ENCODE data around the gene SLC31A1.
"Not testable (repeated sequence)": the region's sequence is repeated elsewhere in the genome, so short reads cannot be mapped to it uniquely, and the experiment has no call there.

The SLC31A1 gene

GRCh38 chr9:113293285-113293878, 72.0 kb downstream of the SLC31A1 start:
- Histone ChIP-seq H3K27me3 (ENCODE audit: control insufficient read depth, low read length) (no peaks in the 10 kb centered on the region), H3K4me3 (ENCODE audit: low read length) (no peak overlapping the region), H4K20me1 (ENCODE audit: control insufficient read depth, insufficient read depth, low read depth, low read length) (no peaks in the 10 kb centered on the region), H3K27ac (ENCODE audit: low read depth, low read length) (no peak overlapping the region), H3K36me3 (ENCODE audit: control insufficient read depth, low read length) (peaks cover 57% of the 10 kb centered on the region), H3K4me2 (ENCODE audit: low read length) (no peak overlapping the region), H3F3A (ENCODE audit: control insufficient read depth, insufficient read depth) (peaks cover 8% of the 10 kb centered on the region; the same call in 1 of the 2 replicates), H3K4me1 (ENCODE audit: control insufficient read depth, low read length) (no peaks in the 10 kb centered on the region), H3K9me3 (ENCODE audit: control insufficient read depth, insufficient read depth, low read length) (no peaks in the 10 kb centered on the region), H3K9me2 (replicated peaks; ENCODE audit: control insufficient read depth, low read length) (no peaks in the 10 kb centered on the region), H3K79me2 (ENCODE audit: control insufficient read depth, low read length) (no peaks in the 10 kb centered on the region)
- TF ChIP-seq EZH2phosphoT487 (IDR thresholded peaks at IDR 0.05; ENCODE audit: borderline replicate concordance, low read length) (no peak), CTCF (IDR thresholded peaks at IDR 0.05; ENCODE audit: low read depth, low read length, poor library complexity, severe bottlenecking) (no peak)

GRCh38 chr9:113296247-113296646, 74.9 kb downstream of the SLC31A1 start:
- H3K9me2 ChIP-seq (replicated peaks; ENCODE audit: control insufficient read depth, low read length); H3F3A ChIP-seq (ENCODE audit: control insufficient read depth, insufficient read depth): not testable (repeated sequence)
- peaks cover 31% of the 10 kb centered on the region for H3K36me3 ChIP-seq (ENCODE audit: control insufficient read depth, low read length)

GRCh38 chr9:113296796-113297558, 75.6 kb downstream of the SLC31A1 start:
- no peaks in the 10 kb centered on the region for H3K79me2 ChIP-seq (ENCODE audit: control insufficient read depth, low read length)
- H3K4me1 ChIP-seq (ENCODE audit: control insufficient read depth, low read length): no peaks in the 10 kb centered on the region
- H3K9me3 ChIP-seq (ENCODE audit: control insufficient read depth, insufficient read depth, low read length): no peaks in the 10 kb centered on the region
- no peak for TF ChIP-seq CTCF (IDR thresholded peaks at IDR 0.05; ENCODE audit: low read depth, low read length, poor library complexity, severe bottlenecking)
- no peaks in the 10 kb centered on the region for H3K9me2 ChIP-seq (replicated peaks; ENCODE audit: control insufficient read depth, low read length)
- H3K4me2 ChIP-seq (ENCODE audit: low read length): no peak overlapping the region
- peaks cover 23% of the 10 kb centered on the region for H3K36me3 ChIP-seq (ENCODE audit: control insufficient read depth, low read length)
- no peak overlapping the region for H3K4me3 ChIP-seq (ENCODE audit: low read length)
- no peaks in the 10 kb centered on the region for H4K20me1 ChIP-seq (ENCODE audit: control insufficient read depth, insufficient read depth, low read depth, low read length)
- H3F3A ChIP-seq (ENCODE audit: control insufficient read depth, insufficient read depth): peaks cover 8% of the 10 kb centered on the region; the same call in 1 of the 2 replicates
- peaks cover 4% of the 10 kb centered on the region for H3K27me3 ChIP-seq (ENCODE audit: control insufficient read depth, low read length)
- H3K27ac ChIP-seq (ENCODE audit: low read depth, low read length): no peak overlapping the region

More at GRCh38 chr9:113296247-113296646, 74.9 kb downstream of the SLC31A1 start:
- not testable (repeated sequence) for H3K27me3 ChIP-seq (ENCODE audit: control insufficient read depth, low read length); H3K4me2 ChIP-seq (ENCODE audit: low read length); H3K4me1 ChIP-seq (ENCODE audit: control insufficient read depth, low read length); H3K9me3 ChIP-seq (ENCODE audit: control insufficient read depth, insufficient read depth, low read length); H3K79me2 ChIP-seq (ENCODE audit: control insufficient read depth, low read length); H3K4me3 ChIP-seq (ENCODE audit: low read length); H4K20me1 ChIP-seq (ENCODE audit: control insufficient read depth, insufficient read depth, low read depth, low read length); H3K27ac ChIP-seq (ENCODE audit: low read depth, low read length)

- peaks cover 8% of the 10 kb centered on the region; the same call in 1 of the 2 replicates for H3F3A ChIP-seq (ENCODE audit: control insufficient read depth, insufficient read depth)
- H3K4me3 ChIP-seq (ENCODE audit: low read length): no peak overlapping the region
- no peaks in the 10 kb centered on the region for H3K9me2 ChIP-seq (replicated peaks; ENCODE audit: control insufficient read depth, low read length)
- H3K4me1 ChIP-seq (ENCODE audit: control insufficient read depth, low read length): no peaks in the 10 kb centered on the region
- no peak overlapping the region for H3K27ac ChIP-seq (ENCODE audit: low read depth, low read length)
- peaks cover 12% of the 10 kb centered on the region for H3K27me3 ChIP-seq (ENCODE audit: control insufficient read depth, low read length)
- no peaks in the 10 kb centered on the region for H3K9me3 ChIP-seq (ENCODE audit: control insufficient read depth, insufficient read depth, low read length)
- H3K36me3 ChIP-seq (ENCODE audit: control insufficient read depth, low read length): peaks cover 10% of the 10 kb centered on the region
- H3K4me2 ChIP-seq (ENCODE audit: low read length): no peak overlapping the region
- TF ChIP-seq EZH2phosphoT487 (IDR thresholded peaks at IDR 0.05; ENCODE audit: borderline replicate concordance, low read length) (no peak), CTCF (IDR thresholded peaks at IDR 0.05; ENCODE audit: low read depth, low read length, poor library complexity, severe bottlenecking) (no peak)
- H3K79me2 ChIP-seq (ENCODE audit: control insufficient read depth, low read length): no peaks in the 10 kb centered on the region
- no peaks in the 10 kb centered on the region for H4K20me1 ChIP-seq (ENCODE audit: control insufficient read depth, insufficient read depth, low read depth, low read length)
Measured at GRCh38 chr9:113298311-113298710, 77.0 kb downstream of the SLC31A1 start.

All from DOHH2 (cell line).